Thyroid gland (tissue), 4 donors: ENCODE results near the gene HIPK4. TPM values are rescaled to one million over a fixed set of nuclear protein-coding genes. Genes with fewer than 3 reads are reported as not detected.

Experiments used
- DNase-seq, 2 donors: peaks; one replicate each; pipeline ENCODE4 v3.0.0-alpha.2; 2019
- H3K27ac ChIP-seq, 3 donors: fragments of 200-600 bp; sonication (generic); 1 replicate in 2 of 3; 2 replicates in 1 of 3; pipeline ENCODE4 v1.5.1; 2016 to 2019; ENCODE audit warnings: mild to moderate bottlenecking in 1 of 3, moderate library complexity in 1 of 3
- H3K27me3 ChIP-seq: fragments of 200-600 bp; sonication (generic); one replicate; pipeline ENCODE4 v1.5.1; 2019
- H3K36me3 ChIP-seq, 2 donors: fragments of 200-600 bp; sonication (generic); one replicate each; pipeline ENCODE4 v1.5.1; 2016 to 2019
- H3K4me1 ChIP-seq, 2 donors: fragments of 200-600 bp; sonication (generic); one replicate each; pipeline ENCODE4 v1.5.1; 2017 to 2019
- H3K4me3 ChIP-seq, 3 donors: fragments of 200-600 bp; sonication (generic); replicated peaks in 1 of 3; 1 replicate in 2 of 3; 2 replicates in 1 of 3; pipeline ENCODE4 v1.5.1; 2016; ENCODE audit warnings: mild to moderate bottlenecking in 1 of 3
- H3K9me3 ChIP-seq: fragments of 200-600 bp; sonication (generic); one replicate; pipeline ENCODE4 v1.5.1; 2017
- POLR2A ChIP-seq, 2 donors: fragments of 450-650 bp; IDR thresholded peaks; one replicate each; pipeline ENCODE4 v1.6.1; 2017; ENCODE audit warnings: antibody characterized with exemption in 2 of 2, mild to moderate bottlenecking in 2 of 2, moderate library complexity in 1 of 2
- WGBS, 2 donors: methylation state at CpG; one replicate each; pipeline ENCODE4 v1.1.5; 2017; 5-methylcytosine and 5-hydroxymethylcytosine counted together
- intact Hi-C: fragments of 100-400 bp; cut with DNase I; formaldehyde crosslinking; loops from one replicate; pipeline ENCODE4 v1.15.1; 2023
- total RNA-seq, 4 donors: library from RNA; depleted of rRNA; stranded (reverse); fragments of >200 nt; gene quantifications; one replicate each; pipeline ENCODE4 v1.2.3, GENCODE V29; 2016
- TF ChIP-seq, protein P1 (sequence below), 6 experiments: fragments of 200-600 bp in 3 of 6; fragments of 450-650 bp in 3 of 6; sonication (generic) in 3 of 6; IDR thresholded peaks; one replicate each; pipeline ENCODE4 v1.5.1; 2016 to 2019; ENCODE audit warnings: antibody characterized with exemption in 6 of 6, mild to moderate bottlenecking in 2 of 6, inconsistent platforms in 1 of 6, moderate library complexity in 1 of 6

The HIPK4 gene
- total RNA-seq, 4 donors from 2014 or later, result 0.22 to 0.27 TPM; not detected in 2

GRCh38 chr19:40369797-40370196 is 20.2 kb downstream of the HIPK4 start:
- no peak overlapping the region for H3K4me3 ChIP-seq
- peaks cover 5 to 9% of the 10 kb centered on the region in 2 donors for H3K4me1 ChIP-seq
- no peak overlapping the region for H3K27ac ChIP-seq
- no peak for DNase-seq
- no peaks in the 10 kb centered on the region for H3K27me3 ChIP-seq
- H3K9me3 ChIP-seq, result no peaks in the 10 kb centered on the region
- TF ChIP-seq, protein P1, sequence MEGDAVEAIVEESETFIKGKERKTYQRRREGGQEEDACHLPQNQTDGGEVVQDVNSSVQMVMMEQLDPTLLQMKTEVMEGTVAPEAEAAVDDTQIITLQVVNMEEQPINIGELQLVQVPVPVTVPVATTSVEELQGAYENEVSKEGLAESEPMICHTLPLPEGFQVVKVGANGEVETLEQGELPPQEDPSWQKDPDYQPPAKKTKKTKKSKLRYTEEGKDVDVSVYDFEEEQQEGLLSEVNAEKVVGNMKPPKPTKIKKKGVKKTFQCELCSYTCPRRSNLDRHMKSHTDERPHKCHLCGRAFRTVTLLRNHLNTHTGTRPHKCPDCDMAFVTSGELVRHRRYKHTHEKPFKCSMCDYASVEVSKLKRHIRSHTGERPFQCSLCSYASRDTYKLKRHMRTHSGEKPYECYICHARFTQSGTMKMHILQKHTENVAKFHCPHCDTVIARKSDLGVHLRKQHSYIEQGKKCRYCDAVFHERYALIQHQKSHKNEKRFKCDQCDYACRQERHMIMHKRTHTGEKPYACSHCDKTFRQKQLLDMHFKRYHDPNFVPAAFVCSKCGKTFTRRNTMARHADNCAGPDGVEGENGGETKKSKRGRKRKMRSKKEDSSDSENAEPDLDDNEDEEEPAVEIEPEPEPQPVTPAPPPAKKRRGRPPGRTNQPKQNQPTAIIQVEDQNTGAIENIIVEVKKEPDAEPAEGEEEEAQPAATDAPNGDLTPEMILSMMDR (IDR thresholded peaks at IDR 0.05), result no peak
- TF ChIP-seq POLR2A (IDR thresholded peaks at IDR 0.05), result no peak
- intact Hi-C loops, result no loop called here
- H3K36me3 ChIP-seq, result peaks cover 18 to 34% of the 10 kb centered on the region in 2 donors
- WGBS, 2 donors, result 90 to 99% methylated on average over 9 to 10 of the region's 12 CpGs

DNA sequence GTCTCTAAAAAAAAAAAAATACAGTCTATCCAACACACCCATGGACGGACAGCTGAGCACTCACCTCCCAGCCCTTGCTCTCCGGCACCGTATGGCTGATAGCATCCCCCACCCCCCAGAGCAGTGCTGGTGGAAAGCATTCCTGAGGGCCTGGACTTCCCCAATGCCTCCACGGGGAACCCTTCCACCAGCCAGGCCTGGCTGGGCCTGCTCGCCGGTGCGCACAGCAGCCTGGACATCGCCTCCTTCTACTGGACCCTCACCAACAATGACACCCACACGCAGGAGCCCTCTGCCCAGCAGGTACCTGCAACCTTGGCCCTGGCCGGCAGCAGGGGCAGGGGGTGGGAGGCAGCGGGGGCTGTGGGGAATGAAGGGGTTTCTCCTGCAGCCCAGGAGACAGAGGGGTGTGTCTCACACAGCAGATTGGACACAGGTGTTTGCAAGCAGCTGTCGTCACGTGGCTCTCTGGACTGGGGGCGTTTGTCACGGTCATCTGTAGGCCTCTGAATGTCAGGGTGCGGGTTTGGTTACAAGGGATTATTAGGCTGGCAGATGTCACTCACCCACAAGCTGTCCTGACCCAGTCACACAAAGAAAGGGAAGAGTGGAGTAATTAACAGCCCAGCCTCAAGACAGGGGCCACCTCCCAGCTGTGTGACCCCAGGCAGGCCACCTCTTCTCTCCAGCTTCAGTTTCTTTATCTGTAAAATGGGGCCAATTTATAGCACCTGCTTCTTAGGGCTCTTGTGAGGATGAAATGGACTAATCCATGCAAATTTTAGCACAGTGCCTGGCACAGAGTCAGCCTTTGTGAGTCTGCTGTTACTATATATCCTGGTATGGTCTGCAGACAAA is 22.2 kb downstream of the HIPK4 start:
- Histone ChIP-seq H3K9me3 (no peaks in the 10 kb centered on the region), H3K36me3 (peaks cover 12 to 24% of the 10 kb centered on the region in 2 donors), H3K27ac (no peak overlapping the region), H3K27me3 (no peaks in the 10 kb centered on the region), H3K4me1 (peaks cover 5 to 9% of the 10 kb centered on the region in 2 donors), H3K4me3 (no peak overlapping the region)
- no peak for DNase-seq
- intact Hi-C loops, result no loop called here
- TF ChIP-seq, protein P1 (IDR thresholded peaks at IDR 0.05), result no peak
- TF ChIP-seq POLR2A (IDR thresholded peaks at IDR 0.05), result no peak
- 87 to 99% methylated on average over 7 to 16 of the region's 16 CpGs for WGBS, 2 donors

DNA sequence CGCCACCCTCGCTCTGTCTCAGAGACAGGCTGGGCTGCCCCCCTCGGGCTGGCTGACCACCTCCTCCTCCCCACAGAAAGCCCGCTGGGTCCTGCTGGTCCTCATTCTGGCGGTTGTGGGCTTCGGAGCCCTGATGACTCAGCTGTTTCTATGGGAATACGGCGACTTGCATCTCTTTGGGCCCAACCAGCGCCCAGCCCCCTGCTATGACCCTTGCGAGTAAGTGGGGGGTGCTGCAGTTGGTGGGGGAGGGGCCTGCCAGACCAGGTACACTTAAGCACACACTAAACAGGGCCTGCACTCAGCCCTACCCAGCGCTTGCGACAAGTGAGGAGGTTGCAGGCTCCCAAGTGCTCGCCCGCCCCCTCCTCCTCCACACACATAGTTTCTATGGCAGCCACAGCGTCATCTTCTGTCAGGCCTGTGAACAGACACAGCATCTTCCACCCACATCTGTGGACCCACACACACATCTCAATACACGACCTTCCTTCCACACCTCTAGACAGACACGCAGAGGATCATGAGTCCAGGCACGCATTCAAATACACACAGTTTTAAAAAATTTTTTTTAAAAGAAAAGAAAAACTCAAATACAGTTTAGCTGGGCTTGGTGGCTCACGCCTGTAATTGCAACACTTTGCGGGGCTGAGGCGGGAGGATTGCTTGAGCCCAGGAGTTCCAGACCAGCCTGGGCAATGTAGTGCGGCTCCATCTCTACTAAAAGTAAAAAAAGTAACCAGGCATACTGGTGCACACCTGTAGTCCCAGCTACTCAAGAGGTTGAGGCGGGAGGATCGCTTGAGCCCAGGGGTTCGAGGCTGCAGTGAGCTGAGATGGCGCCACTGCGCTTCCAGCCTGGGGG is 23.1 kb downstream of the HIPK4 start:
- H3K4me1 ChIP-seq, result peaks cover 5 to 9% of the 10 kb centered on the region in 2 donors
- no peak overlapping the region for H3K4me3 ChIP-seq
- no peak overlapping the region for H3K27ac ChIP-seq
- H3K27me3 ChIP-seq, result no peaks in the 10 kb centered on the region
- DNase-seq, result no peak
- TF ChIP-seq, protein P1 (IDR thresholded peaks at IDR 0.05), result no peak
- no peak for TF ChIP-seq POLR2A (IDR thresholded peaks at IDR 0.05)
- no peaks in the 10 kb centered on the region for H3K9me3 ChIP-seq
- intact Hi-C loops, result no loop called here
- peaks cover 12 to 19% of the 10 kb centered on the region in 2 donors for H3K36me3 ChIP-seq
- 80 to 89% methylated on average over 22 to 25 of the region's 27 CpGs for WGBS, 2 donors

DNA sequence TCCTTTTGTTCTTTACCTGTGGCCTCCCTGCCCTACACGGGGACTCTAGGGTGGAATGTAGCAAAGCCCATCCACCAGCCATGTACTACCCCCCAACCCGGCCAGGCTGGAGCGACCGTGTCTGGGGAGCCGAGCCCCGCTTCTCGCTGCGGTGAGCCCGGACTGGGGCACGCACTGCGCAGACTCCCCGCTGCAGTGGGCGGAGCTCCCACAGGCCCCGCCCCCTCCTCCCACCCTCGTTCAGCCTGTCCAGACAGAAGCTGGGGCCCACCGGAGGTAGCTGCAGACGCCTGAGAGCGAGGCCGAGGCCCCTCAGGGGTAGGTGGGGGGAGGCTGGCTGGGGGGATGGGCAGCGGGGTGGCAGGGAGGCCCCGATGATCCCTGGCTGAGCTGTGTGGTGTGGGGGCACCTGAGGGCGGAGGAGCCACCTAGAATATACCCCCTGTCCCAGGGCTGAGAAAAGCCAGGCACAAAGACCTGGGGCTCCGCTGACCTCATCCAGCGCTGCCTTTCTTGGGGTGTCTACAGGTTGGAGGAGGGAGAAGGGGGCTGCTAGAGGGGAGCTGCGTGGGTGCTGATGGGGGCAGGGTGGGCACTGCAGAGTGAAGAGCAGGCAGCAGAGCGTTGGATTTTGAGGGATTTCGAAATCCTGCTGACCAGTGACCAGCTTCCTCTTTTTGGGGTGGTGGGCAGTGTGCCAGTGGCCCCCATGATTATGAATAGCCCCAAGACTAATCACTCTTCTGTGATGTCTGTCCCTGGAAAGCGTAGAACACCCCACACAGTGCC is 24.2 kb downstream of the HIPK4 start:
- peak overlapping the region in 1 of 3 donors; percentile 13 for H3K4me3 ChIP-seq
- H3K36me3 ChIP-seq, result peaks cover 9 to 15% of the 10 kb centered on the region in 2 donors
- DNase-seq, result peak; percentile 59 to 69
- 15 to 28% methylated on average over 19 to 22 of the region's 28 CpGs for WGBS, 2 donors
- no peak for TF ChIP-seq POLR2A (IDR thresholded peaks at IDR 0.05)
- TF ChIP-seq, protein P1 (IDR thresholded peaks at IDR 0.05), result no peak
- H3K4me1 ChIP-seq, result peaks cover 5 to 9% of the 10 kb centered on the region in 2 donors
- H3K9me3 ChIP-seq, result no peaks in the 10 kb centered on the region
- no peaks in the 10 kb centered on the region for H3K27me3 ChIP-seq
- intact Hi-C loops, result no loop called here
- no peak overlapping the region for H3K27ac ChIP-seq
